BE2C (cell line): ENCODE measurements around the gene ARF4.

Experiments
- DNase-seq: peaks from one replicate; pipeline ENCODE4 v3.0.0-alpha.2; 2020
- H3K27me3 ChIP-seq: fragments of 250-450 bp; sonication (Bioruptor Pico); 2 replicates; pipeline ENCODE4 v1.5.1; 2020; ENCODE audit warnings: mild to moderate bottlenecking
- H3K36me3 ChIP-seq: fragments of 250-450 bp; sonication (Bioruptor Pico); 2 replicates; pipeline ENCODE4 v1.5.1; 2020; ENCODE audit warnings: mild to moderate bottlenecking
- H3K4me1 ChIP-seq: fragments of 250-450 bp; sonication (Bioruptor Pico); 2 replicates; pipeline ENCODE4 v1.5.1; 2020
- H3K4me3 ChIP-seq: 2 replicates; pipeline ENCODE4 v1.5.1; 2011; ENCODE audit warnings: low read depth, low read length
- H3K9me3 ChIP-seq: fragments of 250-450 bp; sonication (Bioruptor Pico); 2 replicates; pipeline ENCODE4 v1.5.1; 2020
- TF ChIP-seq, protein P1 (sequence below): IDR thresholded peaks from 2 replicates; pipeline ENCODE4 v1.5.1; 2012; ENCODE audit warnings: mild to moderate bottlenecking, low read depth, low read length

ARF4 gene

GRCh38 chr3:57600195-57600594 lies 3.1 kb upstream of the ARF4 start:
- no peaks in the 10 kb centered on the region for H3K27me3 ChIP-seq
- H3K4me1 ChIP-seq: no peaks in the 10 kb centered on the region
- no peak overlapping the region for H3K4me3 ChIP-seq
- no peaks in the 10 kb centered on the region for H3K36me3 ChIP-seq
- no peak for DNase-seq
- TF ChIP-seq, protein P1, sequence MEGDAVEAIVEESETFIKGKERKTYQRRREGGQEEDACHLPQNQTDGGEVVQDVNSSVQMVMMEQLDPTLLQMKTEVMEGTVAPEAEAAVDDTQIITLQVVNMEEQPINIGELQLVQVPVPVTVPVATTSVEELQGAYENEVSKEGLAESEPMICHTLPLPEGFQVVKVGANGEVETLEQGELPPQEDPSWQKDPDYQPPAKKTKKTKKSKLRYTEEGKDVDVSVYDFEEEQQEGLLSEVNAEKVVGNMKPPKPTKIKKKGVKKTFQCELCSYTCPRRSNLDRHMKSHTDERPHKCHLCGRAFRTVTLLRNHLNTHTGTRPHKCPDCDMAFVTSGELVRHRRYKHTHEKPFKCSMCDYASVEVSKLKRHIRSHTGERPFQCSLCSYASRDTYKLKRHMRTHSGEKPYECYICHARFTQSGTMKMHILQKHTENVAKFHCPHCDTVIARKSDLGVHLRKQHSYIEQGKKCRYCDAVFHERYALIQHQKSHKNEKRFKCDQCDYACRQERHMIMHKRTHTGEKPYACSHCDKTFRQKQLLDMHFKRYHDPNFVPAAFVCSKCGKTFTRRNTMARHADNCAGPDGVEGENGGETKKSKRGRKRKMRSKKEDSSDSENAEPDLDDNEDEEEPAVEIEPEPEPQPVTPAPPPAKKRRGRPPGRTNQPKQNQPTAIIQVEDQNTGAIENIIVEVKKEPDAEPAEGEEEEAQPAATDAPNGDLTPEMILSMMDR: no peak
- no peaks in the 10 kb centered on the region for H3K9me3 ChIP-seq

- Histone ChIP-seq H3K4me3 (peak overlapping the region; percentile 73), H3K4me1 (no peaks in the 10 kb centered on the region), H3K36me3 (no peaks in the 10 kb centered on the region), H3K27me3 (no peaks in the 10 kb centered on the region), H3K9me3 (no peaks in the 10 kb centered on the region)
- DNase-seq: no peak
- TF ChIP-seq, protein P1: no peak
Observed at GRCh38 chr3:57598765-57599360, 1.7 kb upstream of the ARF4 start.

- no peaks in the 10 kb centered on the region for H3K4me1 ChIP-seq
- DNase-seq: peak; percentile 42
- H3K36me3 ChIP-seq: no peaks in the 10 kb centered on the region
- H3K4me3 ChIP-seq: peak overlapping the region; percentile 88
- TF ChIP-seq, protein P1: no peak
- no peaks in the 10 kb centered on the region for H3K27me3 ChIP-seq
- no peaks in the 10 kb centered on the region for H3K9me3 ChIP-seq
Observed at GRCh38 chr3:57596495-57597126, 533 bp downstream of the ARF4 start.

DNA sequence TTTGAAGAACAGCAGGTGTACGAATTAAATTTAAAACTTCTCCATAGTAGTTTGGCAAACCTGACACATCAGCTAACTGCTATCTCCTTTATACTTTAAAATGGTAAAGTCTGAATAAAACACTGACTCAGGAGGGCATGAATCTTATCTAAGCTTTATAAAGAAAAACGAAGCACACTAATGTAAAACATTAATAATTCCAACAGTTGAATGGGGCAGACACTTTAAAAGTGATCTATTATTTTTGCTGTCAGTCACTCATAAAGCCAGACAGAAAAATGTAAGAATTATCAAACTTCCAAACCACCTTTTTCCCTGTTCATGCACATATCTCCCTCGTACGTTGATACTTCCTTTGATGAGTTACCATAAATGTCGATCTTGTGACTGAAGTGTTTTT lies 2.6 kb downstream of the ARF4 start:
- H3K27me3 ChIP-seq: no peaks in the 10 kb centered on the region
- H3K4me1 ChIP-seq: no peaks in the 10 kb centered on the region
- H3K36me3 ChIP-seq: no peaks in the 10 kb centered on the region
- DNase-seq: no peak
- H3K9me3 ChIP-seq: no peaks in the 10 kb centered on the region
- H3K4me3 ChIP-seq: no peak overlapping the region
- TF ChIP-seq, protein P1: no peak

DNA sequence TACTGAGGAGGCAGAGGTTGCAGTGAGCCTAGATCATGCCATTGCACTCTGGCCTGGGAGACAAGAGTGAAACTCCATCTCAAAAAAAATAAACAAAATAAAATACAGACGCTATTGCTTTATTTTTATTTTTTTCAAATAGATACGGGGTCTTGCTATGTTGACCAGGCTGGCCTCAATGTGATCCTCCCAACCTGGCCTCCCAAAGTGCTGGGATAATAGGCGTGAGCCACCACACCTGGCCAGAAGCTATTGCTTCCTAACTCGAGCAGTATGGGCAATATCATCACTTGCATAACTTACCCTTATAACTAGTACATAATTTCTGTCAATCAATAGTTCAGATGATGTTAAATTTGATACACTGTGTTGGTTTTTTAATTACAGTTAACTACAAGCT lies 3.0 kb downstream of the ARF4 start:
- TF ChIP-seq, protein P1: no peak
- Histone ChIP-seq H3K36me3 (no peaks in the 10 kb centered on the region), H3K27me3 (no peaks in the 10 kb centered on the region), H3K4me1 (no peaks in the 10 kb centered on the region), H3K9me3 (no peaks in the 10 kb centered on the region), H3K4me3 (no peak overlapping the region)
- no peak for DNase-seq

GRCh38 chr3:57592306-57592705 lies 4.8 kb downstream of the ARF4 start:
- Histone ChIP-seq H3K4me1 (no peaks in the 10 kb centered on the region), H3K9me3 (no peaks in the 10 kb centered on the region), H3K27me3 (no peaks in the 10 kb centered on the region), H3K4me3 (no peak overlapping the region), H3K36me3 (no peaks in the 10 kb centered on the region)
- TF ChIP-seq, protein P1: no peak
- no peak for DNase-seq
